ENCODE measurements around the gene ADAMTS13. TPM values are rescaled to one million over a fixed set of nuclear protein-coding genes. Genes with fewer than 3 reads are reported as not detected.
A peak's percentile ranks its signal among the peaks of the same experiment; 100 is the strongest.

Gene ADAMTS13
- total RNA-seq, 1 experiment from 2014 or later, result 12.0 TPM

- TF ChIP-seq ZNF512 (CRISPR knock-in tag; IDR thresholded peaks at IDR 0.05; ENCODE audit: borderline replicate concordance), result no peak
These were observed 55.3 kb downstream of the ADAMTS13 start (continued) for GRCh38 chr9:133477461-133477860.

GRCh38 chr9:133477992-133478850, 56.1 kb downstream of the ADAMTS13 start:
- ChIA-PET CTCF (interaction anchor here (0.6 to 2.6 kb wide), 9 partner anchors 9 to 929 kb away, joined by 3 to 17 read pairs (median 6); partner anchors contain the start of genes CACFD1, SURF1 and SURF2), POLR2A (interaction anchor here (0.6 kb wide), 1 partner anchor 17 kb away, joined by 3 read pairs; no protein-coding TSS in a partner anchor)
- Mint-ChIP-seq H3K36me3 (peaks cover 3% of the 10 kb centered on the region; the same call in 1 of the 2 replicates), H3K9me3 (no peaks in the 10 kb centered on the region), H3K4me3 (peak overlapping the region; percentile 74), H3K4me1 (peaks cover 13% of the 10 kb centered on the region), H3K27ac (no peak overlapping the region; the same call in 1 of the 2 replicates), H3K27me3 (ENCODE audit: low read depth) (peaks cover 6% of the 10 kb centered on the region)
- DNase-seq (ENCODE audit: low spot score) (no peak), ATAC-seq (peak; percentile 12)
- TF ChIP-seq ZNF121 (CRISPR knock-in tag; IDR thresholded peaks at IDR 0.05) (no peak), USF2 (CRISPR knock-in tag; IDR thresholded peaks at IDR 0.05) (no peak), GRHL2 (CRISPR knock-in tag; IDR thresholded peaks at IDR 0.05; ENCODE audit: insufficient replicate concordance, severe bottlenecking) (no peak), MYBL2 (CRISPR knock-in tag; IDR thresholded peaks at IDR 0.05) (no peak), ELF4 (CRISPR knock-in tag; IDR thresholded peaks at IDR 0.05; ENCODE audit: low read depth) (no peak), E2F5 (CRISPR knock-in tag; IDR thresholded peaks at IDR 0.05) (no peak), ATF2 (CRISPR knock-in tag; IDR thresholded peaks at IDR 0.05; ENCODE audit: borderline replicate concordance, low read depth) (no peak)

- peak; percentile 91 for DNase-seq (ENCODE audit: low spot score)
- peaks cover 7% of the 10 kb centered on the region for H3K27me3 Mint-ChIP-seq (ENCODE audit: low read depth)
- peak; percentile 97 for ATAC-seq
- CTCF ChIA-PET, result interaction anchor here (1.0 to 2.6 kb wide), 10 partner anchors 8 to 335 kb away, joined by 3 to 17 read pairs (median 6); partner anchors contain the start of genes ADAMTS13, CACFD1, SURF1 and SURF2
- H3K27ac Mint-ChIP-seq, result peak within 1 kb of the TSS; percentile 53; the same call in 1 of the 2 replicates
- peaks cover 13% of the 10 kb centered on the region for H3K4me1 Mint-ChIP-seq
- H3K9me3 Mint-ChIP-seq, result no peaks in the 10 kb centered on the region
- peaks cover 2% of the 10 kb centered on the region; the same call in 1 of the 2 replicates for H3K36me3 Mint-ChIP-seq
- H3K4me3 Mint-ChIP-seq, result peak within 1 kb of the TSS; percentile 74
- POLR2A ChIA-PET, result interaction anchor here (1.0 to 1.1 kb wide), 2 partner anchors 12 to 131 kb away, joined by 3 read pairs; partner anchors contain the start of genes MED22 and RPL7A
- TF ChIP-seq ZBTB43 (CRISPR knock-in tag; IDR thresholded peaks at IDR 0.05), result 0 out of 2 replicates have a peak, but pooled peaks have one; percentile 36
- TF ChIP-seq FOXK1 (CRISPR knock-in tag; IDR thresholded peaks at IDR 0.05), result no peak
- no peak for TF ChIP-seq ZNF396 (CRISPR knock-in tag; IDR thresholded peaks at IDR 0.05; ENCODE audit: borderline replicate concordance)
- TF ChIP-seq E2F1 (CRISPR knock-in tag; IDR thresholded peaks at IDR 0.05), result no peak
- TF ChIP-seq ATF1 (CRISPR knock-in tag; IDR thresholded peaks at IDR 0.05), result no peak
- peak; percentile 96 for TF ChIP-seq MAX (CRISPR knock-in tag; IDR thresholded peaks at IDR 0.05)
- TF ChIP-seq SP1 (CRISPR knock-in tag; conservative IDR thresholded peaks at IDR 0.05), result peak; percentile 59
- TF ChIP-seq PREB (CRISPR knock-in tag; IDR thresholded peaks at IDR 0.05; ENCODE audit: borderline replicate concordance), result no peak
- TF ChIP-seq JUN (CRISPR knock-in tag; IDR thresholded peaks at IDR 0.05), result no peak
- peak; percentile 51; the same call in 1 of the 2 replicates for TF ChIP-seq ZNF423 (CRISPR knock-in tag; IDR thresholded peaks at IDR 0.05)
- no peak for TF ChIP-seq TEAD4 (CRISPR knock-in tag; IDR thresholded peaks at IDR 0.05)
- no peak for TF ChIP-seq KAT7 (CRISPR knock-in tag; IDR thresholded peaks at IDR 0.05; ENCODE audit: borderline replicate concordance)
These were observed 56.9 kb downstream of the ADAMTS13 start, which contains the start of gene SLC2A6 for GRCh38 chr9:133478851-133479711. Gene SLC2A6, minus strand, starts transcription at chr9:133479099. Its CDS starts 40 bp downstream, at chr9:133479059.
